ENCODE measurements around the gene CUL1. TPM values are rescaled to one million over a fixed set of nuclear protein-coding genes. Genes with fewer than 3 reads are reported as not detected.
"Not testable (repeated sequence)": the region's sequence is repeated elsewhere in the genome, so short reads cannot be mapped to it uniquely, and the experiment has no call there.

CUL1 gene
- total RNA-seq, 1 experiment from 2014 or later = 53.1 TPM

GRCh38 chr7:148710426-148710825, 11.7 kb downstream of the CUL1 start:
- CTCF ChIA-PET; H3K9ac ChIP-seq (ENCODE audit: low read length); H3K27ac ChIP-seq (ENCODE audit: low read depth, low read length); H3K9me2 ChIP-seq (ENCODE audit: insufficient read depth); RAD21 ChIA-PET (ENCODE audit: low non-redundant PET in 1 of 2, low total read pairs in 2 of 2, uncharacterized antibody in 2 of 2, unreplicated experiment in 2 of 2); POLR2A ChIA-PET; H3K4me3 ChIP-seq (replicated peaks in 1 of 2; ENCODE audit: low read depth in 1 of 2, low read length in 2 of 2); ATAC-seq; intact Hi-C loops (cut with micrococcal nuclease); H3K27me3 ChIP-seq (ENCODE audit: insufficient read depth, low read length); H3K36me3 ChIP-seq (ENCODE audit: control insufficient read depth in 1 of 2, insufficient read depth in 2 of 2, low read length in 2 of 2); BruUV-seq (replicated peaks); H2AFZ ChIP-seq (ENCODE audit: low read depth, low read length, poor library complexity, severe bottlenecking); H3K4me2 ChIP-seq (ENCODE audit: low read length); H3K9me3 ChIP-seq (ENCODE audit: control insufficient read depth in 1 of 2, insufficient read depth in 1 of 2, low read depth in 1 of 2, low read length in 2 of 2); DNase-seq (ENCODE audit: low read depth, low spot score): not testable (repeated sequence)
- Histone ChIP-seq H3K4me1 (ENCODE audit: control insufficient read depth in 1 of 2, insufficient read depth in 2 of 2, low read length in 2 of 2) (peaks cover 0 to 15% of the 10 kb centered on the region in 2 experiments; a peak in 2 of 4 replicates), H3K79me2 (ENCODE audit: insufficient read depth, low read length) (peaks cover 99% of the 10 kb centered on the region), H4K20me1 (ENCODE audit: insufficient read depth) (peaks cover 36% of the 10 kb centered on the region; the same call in 1 of the 2 replicates)

GRCh38 chr7:148711191-148712102, 12.7 kb downstream of the CUL1 start:
- ChIA-PET POLR2A (no interaction called here), RAD21 (ENCODE audit: low non-redundant PET in 1 of 2, low total read pairs in 2 of 2, uncharacterized antibody in 2 of 2, unreplicated experiment in 2 of 2) (no interaction called here), CTCF (no interaction called here)
- intact Hi-C loops (cut with micrococcal nuclease) = no loop called here
- no peaks in the 10 kb centered on the region for H3K9me3 ChIP-seq (ENCODE audit: control insufficient read depth in 1 of 2, insufficient read depth in 1 of 2, low read depth in 1 of 2, low read length in 2 of 2)
- H3K9ac ChIP-seq (ENCODE audit: low read length) = no peak overlapping the region
- no peaks in the 10 kb centered on the region for H3K9me2 ChIP-seq (ENCODE audit: insufficient read depth)
- H3K4me1 ChIP-seq (ENCODE audit: control insufficient read depth in 1 of 2, insufficient read depth in 2 of 2, low read length in 2 of 2) = peaks cover 1 to 25% of the 10 kb centered on the region in 2 experiments
- no peak overlapping the region for H3K4me2 ChIP-seq (ENCODE audit: low read length)
- BruUV-seq (replicated peaks) = no TSS peak
- peaks cover 31% of the 10 kb centered on the region; the same call in 1 of the 2 replicates for H4K20me1 ChIP-seq (ENCODE audit: insufficient read depth)
- H3K36me3 ChIP-seq (ENCODE audit: control insufficient read depth in 1 of 2, insufficient read depth in 2 of 2, low read length in 2 of 2) = no peaks in the 10 kb centered on the region
- peaks cover 99% of the 10 kb centered on the region for H3K79me2 ChIP-seq (ENCODE audit: insufficient read depth, low read length)
- DNase-seq (ENCODE audit: low read depth, low spot score) (no peak), ATAC-seq (no peak)
- H3K4me3 ChIP-seq (replicated peaks in 1 of 2; ENCODE audit: low read depth in 1 of 2, low read length in 2 of 2) = no peak overlapping the region
- TF ChIP-seq CBX3 (IDR thresholded peaks at IDR 0.05; ENCODE audit: low read depth) (no peak), SP1 (IDR thresholded peaks at IDR 0.05; ENCODE audit: low read depth) (no peak), MAX (IDR thresholded peaks at IDR 0.05) (no peak), RAD21 (IDR thresholded peaks at IDR 0.05; ENCODE audit: low read depth) (no peak), ELF1 (IDR thresholded peaks at IDR 0.05; ENCODE audit: borderline replicate concordance, low read depth) (no peak)
- H2AFZ ChIP-seq (ENCODE audit: low read depth, low read length, poor library complexity, severe bottlenecking) = no peak overlapping the region
- no peak overlapping the region for H3K27ac ChIP-seq (ENCODE audit: low read depth, low read length)
- no peaks in the 10 kb centered on the region for H3K27me3 ChIP-seq (ENCODE audit: insufficient read depth, low read length)

Data from HCT116 (cell line).